DND-41 (cell line): Measurements from ENCODE around the gene HES2.

Experiments used
- ATAC-seq: fragments of 200-7000 bp; cut with Tn5 transposase; 3 replicates; pipeline ENCODE4 v1.9.1; 2021; ENCODE audit warnings: low read depth; ENCODE audit not compliant: insufficient read depth
- DNase-seq: peaks from one replicate; pipeline ENCODE4 v3.0.0-alpha.2; 2020
- H2AFZ ChIP-seq: 2 replicates; pipeline ENCODE4 v1.6.0; 2012; ENCODE audit warnings: low read depth, low read length
- H3K27ac ChIP-seq: 2 replicates; pipeline ENCODE4 v1.5.1; 2012; ENCODE audit warnings: low read length, inconsistent platforms
- H3K27me3 ChIP-seq: fragments of 200-600 bp; sonication (generic); 2 replicates; pipeline ENCODE4 v1.6.0; 2012; ENCODE audit warnings: low read length, mild to moderate bottlenecking, inconsistent platforms; ENCODE audit not compliant: insufficient read depth, poor library complexity
- H3K36me3 ChIP-seq: 2 replicates; pipeline ENCODE4 v1.5.1; 2012; ENCODE audit warnings: low read length, inconsistent platforms; ENCODE audit not compliant: insufficient read depth
- H3K4me1 ChIP-seq: 2 replicates; pipeline ENCODE4 v1.5.1; 2012; ENCODE audit warnings: mild to moderate bottlenecking, low read length; ENCODE audit not compliant: insufficient read depth
- H3K4me2 ChIP-seq: 2 replicates; pipeline ENCODE4 v1.6.0; 2012; ENCODE audit warnings: mild to moderate bottlenecking, moderate library complexity, low read length, inconsistent platforms; ENCODE audit not compliant: insufficient read depth
- H3K4me3 ChIP-seq, 2 experiments: fragments of 200-600 bp in 1 of 2; shearing (Covaris generic) in 1 of 2; 2 replicates each; pipeline ENCODE4 v1.5.1; 2012 to 2016; ENCODE audit warnings: inconsistent platforms in 2 of 2, low read length in 2 of 2, mild to moderate bottlenecking in 2 of 2, low read depth in 1 of 2, moderate library complexity in 1 of 2
- H3K79me2 ChIP-seq: 2 replicates; pipeline ENCODE4 v1.6.0; 2012; ENCODE audit warnings: low read length, inconsistent platforms; ENCODE audit not compliant: insufficient read depth
- H3K9ac ChIP-seq: 2 replicates; pipeline ENCODE4 v1.6.0; 2012; ENCODE audit warnings: low read depth, mild to moderate bottlenecking, inconsistent platforms, low read length, moderate library complexity
- H3K9me3 ChIP-seq: 2 replicates; pipeline ENCODE4 v1.5.1; 2012; ENCODE audit warnings: low read length, moderate library complexity, mild to moderate bottlenecking, inconsistent platforms; ENCODE audit not compliant: insufficient read depth, severe bottlenecking
- H4K20me1 ChIP-seq: 2 replicates; pipeline ENCODE4 v1.6.0; 2012; ENCODE audit warnings: low read length; ENCODE audit not compliant: insufficient read depth
- CTCF ChIP-seq: IDR thresholded peaks from 2 replicates; pipeline ENCODE4 v1.5.1; 2012; ENCODE audit warnings: borderline replicate concordance, low read length, moderate library complexity, mild to moderate bottlenecking; ENCODE audit not compliant: poor library complexity, severe bottlenecking; ENCODE audit errors: extremely low read depth
- EZH2 ChIP-seq: IDR thresholded peaks from 3 replicates; pipeline ENCODE4 v1.6.1; 2012; ENCODE audit warnings: borderline replicate concordance, low read depth, mild to moderate bottlenecking, moderate library complexity, low read length, inconsistent platforms; ENCODE audit not compliant: severe bottlenecking

HES2 gene

GRCh38 chr1:6444377-6444776 is 24.7 kb upstream of the HES2 start:
- no peaks in the 10 kb centered on the region for H3K79me2 ChIP-seq
- TF ChIP-seq EZH2 (no peak), CTCF (no peak)
- H3K9me3 ChIP-seq = no peaks in the 10 kb centered on the region
- no peak for ATAC-seq
- no peaks in the 10 kb centered on the region for H4K20me1 ChIP-seq
- peaks cover under 1% of the 10 kb centered on the region for H3K27me3 ChIP-seq
- no peak overlapping the region for H2AFZ ChIP-seq
- H3K4me3 ChIP-seq = no peak overlapping the region
- H3K4me2 ChIP-seq = no peak overlapping the region
- no peaks in the 10 kb centered on the region for H3K4me1 ChIP-seq
- no peak overlapping the region for H3K9ac ChIP-seq
- H3K36me3 ChIP-seq = no peaks in the 10 kb centered on the region
- H3K27ac ChIP-seq = no peak overlapping the region
- DNase-seq = no peak

GRCh38 chr1:6443339-6444115 is 23.8 kb upstream of the HES2 start:
- TF ChIP-seq CTCF (no peak), EZH2 (no peak)
- DNase-seq (no peak), ATAC-seq (no peak)
- H3K4me2 ChIP-seq = no peak overlapping the region
- H3K79me2 ChIP-seq = no peaks in the 10 kb centered on the region
- H3K9me3 ChIP-seq = no peaks in the 10 kb centered on the region
- no peaks in the 10 kb centered on the region for H3K4me1 ChIP-seq
- H3K27me3 ChIP-seq = no peaks in the 10 kb centered on the region
- H3K4me3 ChIP-seq = no peak overlapping the region
- no peak overlapping the region for H3K9ac ChIP-seq
- H3K27ac ChIP-seq = no peak overlapping the region
- H2AFZ ChIP-seq = no peak overlapping the region
- H3K36me3 ChIP-seq = no peaks in the 10 kb centered on the region
- H4K20me1 ChIP-seq = no peaks in the 10 kb centered on the region

- H3K27ac ChIP-seq = no peak overlapping the region
- H3K27me3 ChIP-seq = no peaks in the 10 kb centered on the region
- H2AFZ ChIP-seq = no peak overlapping the region
- H4K20me1 ChIP-seq = peaks cover 4% of the 10 kb centered on the region; the same call in 1 of the 2 replicates
- no peaks in the 10 kb centered on the region for H3K36me3 ChIP-seq
- no peak overlapping the region for H3K4me2 ChIP-seq
- H3K9me3 ChIP-seq = no peaks in the 10 kb centered on the region
- no peaks in the 10 kb centered on the region for H3K79me2 ChIP-seq
- ATAC-seq (no peak), DNase-seq (no peak)
- H3K4me1 ChIP-seq = no peaks in the 10 kb centered on the region
- TF ChIP-seq CTCF (no peak), EZH2 (no peak)
- H3K9ac ChIP-seq = no peak overlapping the region
- no peak overlapping the region for H3K4me3 ChIP-seq
Measured at GRCh38 chr1:6441586-6441985, 21.9 kb upstream of the HES2 start.
